Hypothalamus (tissue), 51 donors: ENCODE data around the gene C1QTNF7.

Experiments
- DNase-seq, 51 donors: peaks; one replicate each; lab custom pipeline; 2025; lab: John Stamatoyannopoulos, UW

Gene C1QTNF7, protein sequence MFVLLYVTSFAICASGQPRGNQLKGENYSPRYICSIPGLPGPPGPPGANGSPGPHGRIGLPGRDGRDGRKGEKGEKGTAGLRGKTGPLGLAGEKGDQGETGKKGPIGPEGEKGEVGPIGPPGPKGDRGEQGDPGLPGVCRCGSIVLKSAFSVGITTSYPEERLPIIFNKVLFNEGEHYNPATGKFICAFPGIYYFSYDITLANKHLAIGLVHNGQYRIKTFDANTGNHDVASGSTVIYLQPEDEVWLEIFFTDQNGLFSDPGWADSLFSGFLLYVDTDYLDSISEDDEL

DNA sequence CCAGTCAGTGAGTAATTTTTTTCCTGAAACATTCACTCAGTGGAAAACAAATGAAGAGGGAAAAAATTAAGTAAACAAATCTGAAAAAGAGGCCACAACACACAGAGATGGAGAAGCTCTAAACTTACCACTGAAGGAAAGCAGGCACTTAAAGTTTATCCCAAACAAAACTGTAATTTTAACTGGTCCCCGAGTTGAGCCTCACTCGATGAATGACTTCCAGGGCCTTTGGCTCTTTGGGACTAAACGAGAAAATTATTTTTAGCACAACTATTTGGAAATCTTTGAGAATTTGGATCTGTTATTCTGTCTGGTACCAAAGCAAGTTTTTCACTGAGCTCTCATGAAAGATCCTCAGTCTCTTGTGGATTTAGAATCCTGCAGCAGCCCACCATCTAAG is at the start of gene C1QTNF7:
TSS of gene C1QTNF7 (plus strand) at position 333 of the 400 bp plus-strand sequence. CDS start 7,711 bp downstream, outside the sequence.
- DNase-seq, result no peak

DNA sequence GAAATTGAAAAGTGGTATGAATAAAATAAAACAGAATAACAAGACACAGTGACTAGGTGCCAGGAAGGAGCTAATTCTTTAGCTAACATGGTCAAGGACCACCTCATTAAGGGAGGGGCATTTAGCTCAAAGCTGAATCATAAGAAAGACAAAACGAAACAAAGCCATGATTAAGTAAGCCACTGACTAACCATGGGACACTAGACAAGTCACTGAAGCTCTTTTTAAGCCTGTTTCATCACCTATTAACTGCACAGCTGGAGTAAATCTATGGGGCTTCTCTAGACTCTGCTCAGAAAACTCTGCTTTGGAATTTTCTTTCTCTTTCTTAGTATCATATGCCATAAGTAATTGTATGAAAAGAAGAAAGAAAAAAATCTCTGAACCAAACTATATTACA is 49.8 kb upstream of the C1QTNF7 start:
- no peak for DNase-seq

DNA sequence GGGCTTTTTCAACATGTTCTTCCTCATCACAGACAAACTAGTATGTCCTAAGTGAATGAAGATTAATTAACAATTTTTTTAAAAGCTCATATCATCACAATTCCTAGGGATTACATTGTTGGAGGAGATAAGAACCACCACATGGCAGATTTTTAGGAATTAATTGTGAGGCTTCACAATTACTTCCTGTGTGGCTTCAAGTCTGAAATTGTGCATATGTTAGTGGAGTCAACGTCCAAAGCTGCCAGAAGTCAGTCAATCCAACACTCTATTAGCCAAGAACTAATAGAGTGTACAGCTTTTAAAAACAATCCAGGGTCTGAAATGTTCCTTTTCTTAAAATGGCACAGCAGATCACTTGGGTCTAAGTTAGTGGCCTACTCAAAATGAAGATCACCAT is 49.3 kb upstream of the C1QTNF7 start:
- DNase-seq, result no peak

DNA sequence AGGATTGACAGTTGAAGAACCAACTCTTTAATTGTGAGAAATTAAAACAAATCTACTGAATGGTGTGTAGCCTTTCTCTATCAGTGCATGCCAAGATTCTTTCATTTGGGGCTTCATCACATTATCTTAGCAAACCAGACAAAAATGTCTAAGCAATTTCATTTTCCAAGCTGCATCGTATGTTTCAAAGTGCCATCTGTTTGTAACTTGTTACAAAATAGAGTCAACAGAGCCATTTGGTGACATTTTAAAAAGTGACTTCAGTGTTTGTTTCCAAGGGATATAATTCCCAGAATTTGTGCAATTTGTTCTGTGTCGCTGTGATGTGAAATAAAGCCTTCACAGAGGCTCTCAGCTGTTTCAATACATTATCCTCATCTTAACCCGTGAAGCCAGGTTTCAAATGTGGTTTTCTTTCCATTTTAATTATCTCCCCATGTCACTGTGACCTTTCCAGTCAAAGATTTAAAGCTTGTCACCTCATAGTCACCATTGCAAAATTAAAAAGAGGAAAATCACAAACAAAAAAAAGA is 46.0 kb upstream of the C1QTNF7 start:
- no peak for DNase-seq

DNA sequence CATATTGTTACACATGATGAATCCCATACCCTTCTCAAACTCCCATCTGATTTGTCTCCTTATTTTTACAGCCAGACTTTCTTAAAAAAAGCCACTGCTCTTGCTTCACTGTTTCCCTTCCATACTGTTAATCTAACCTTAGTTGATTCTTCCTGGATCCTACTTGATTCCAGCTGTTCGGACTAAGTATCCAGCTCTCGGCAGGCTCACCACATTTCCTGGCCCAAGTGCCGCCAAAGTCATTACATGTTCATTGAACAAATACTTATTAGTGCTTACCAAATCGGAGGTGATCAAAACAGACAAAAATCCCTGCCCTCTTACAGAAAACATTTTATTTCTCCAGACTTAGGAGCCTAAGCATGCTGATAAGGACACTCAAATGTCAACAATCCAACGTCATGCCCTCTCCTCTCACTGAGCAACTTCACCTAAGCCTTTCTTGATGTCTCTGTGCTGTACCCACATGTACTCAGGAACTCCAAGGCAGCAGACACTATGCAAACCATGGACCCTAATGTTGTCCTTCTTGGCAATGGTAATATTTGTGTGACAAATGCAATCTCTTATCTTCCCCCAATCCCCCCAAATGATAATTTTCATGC is 45.1 kb upstream of the C1QTNF7 start:
- no peak for DNase-seq

DNA sequence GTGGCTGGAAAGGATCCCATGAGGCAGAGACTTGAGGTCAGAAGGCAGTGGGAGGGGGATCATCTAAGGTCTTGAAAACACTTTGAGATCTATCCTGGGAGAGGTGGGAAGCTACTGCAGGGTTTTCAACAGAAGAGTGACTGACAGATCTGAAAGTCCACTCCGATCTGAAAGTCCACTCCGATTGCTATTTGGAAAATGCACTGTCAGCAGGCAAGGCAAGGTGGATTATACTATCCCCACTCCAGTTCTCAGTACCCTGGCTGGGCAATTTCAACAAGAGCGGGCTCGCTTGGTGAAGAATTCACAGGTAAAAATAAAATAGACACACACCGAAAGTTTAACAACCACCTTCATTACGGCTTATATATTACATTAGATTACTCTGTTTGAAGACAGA is 42.3 kb upstream of the C1QTNF7 start:
- DNase-seq, result no peak

DNA sequence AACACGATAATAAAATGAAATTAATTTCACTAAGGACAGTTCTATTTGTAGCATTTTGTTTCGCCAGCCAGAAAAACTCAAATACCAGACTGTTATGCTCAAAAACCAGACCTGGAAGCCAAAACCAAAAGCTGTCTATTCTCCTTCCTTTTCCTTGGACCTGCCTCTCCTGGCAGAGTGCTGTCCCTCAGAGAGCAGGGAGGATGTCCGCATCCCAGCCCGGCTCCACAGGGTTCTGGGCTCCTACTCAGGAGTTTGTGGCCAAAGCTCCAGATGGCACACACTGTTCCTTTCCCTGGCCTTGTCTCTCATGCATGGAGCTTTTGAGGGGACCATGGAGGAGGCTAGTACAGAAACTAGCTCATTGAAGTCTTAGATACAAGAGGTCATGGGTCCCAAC is 41.9 kb upstream of the C1QTNF7 start:
- peak in 5 of 51 donors; percentile 2 to 14 (median 6) for DNase-seq

DNA sequence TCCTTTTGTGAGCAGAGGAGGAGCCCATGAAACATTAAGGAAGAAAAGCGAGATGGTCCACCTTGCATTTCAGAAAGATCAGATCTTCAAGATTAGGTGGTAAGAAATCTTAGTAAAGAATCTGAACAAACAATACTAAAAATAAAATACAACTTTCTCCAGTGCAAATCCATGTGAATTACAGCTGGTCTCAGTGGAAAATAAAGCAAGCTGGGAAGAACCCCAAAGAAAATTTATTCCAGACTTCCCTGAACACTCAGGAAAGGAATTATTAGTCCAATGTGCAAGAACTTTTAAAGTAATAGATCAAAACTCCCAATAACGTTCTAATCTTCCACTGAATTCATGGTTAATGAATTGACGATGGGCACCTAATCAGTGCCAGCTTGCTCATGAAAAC is 37.3 kb upstream of the C1QTNF7 start:
- no peak for DNase-seq

DNA sequence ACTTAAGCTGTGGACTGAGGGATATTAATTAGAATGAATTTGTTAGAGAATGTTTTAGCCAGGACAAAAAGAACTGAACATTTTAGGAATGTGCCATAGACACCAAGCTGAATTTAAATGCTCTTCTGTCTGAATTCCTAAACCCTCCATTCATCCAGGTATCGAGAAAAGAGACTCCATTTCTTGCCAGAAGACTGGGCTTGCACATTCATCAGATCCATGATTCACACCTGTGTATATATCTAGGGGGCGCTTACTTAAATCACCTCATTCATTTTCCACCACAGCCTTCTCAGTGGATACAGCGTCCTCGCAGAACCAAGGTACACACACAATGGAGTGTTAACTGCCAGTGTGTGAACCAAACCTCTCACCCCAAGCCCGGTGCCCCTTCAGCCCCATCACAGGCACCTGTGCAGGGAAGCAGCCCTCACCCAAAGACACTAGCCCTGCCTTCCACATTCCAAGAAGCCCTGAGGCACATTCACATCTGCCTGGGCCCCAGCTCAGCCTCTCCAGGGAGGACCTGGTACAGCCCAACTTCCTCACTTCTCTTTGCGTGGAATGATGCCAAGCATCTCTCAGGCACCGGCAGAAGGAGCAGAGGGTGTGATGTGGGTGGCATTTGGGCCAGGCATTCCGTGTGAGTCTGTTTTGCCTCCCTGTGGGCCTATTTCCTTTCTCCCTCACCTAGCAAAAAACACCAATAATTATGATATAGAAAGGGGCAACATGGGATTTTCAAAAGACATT is 35.6 kb upstream of the C1QTNF7 start:
- no peak for DNase-seq

DNA sequence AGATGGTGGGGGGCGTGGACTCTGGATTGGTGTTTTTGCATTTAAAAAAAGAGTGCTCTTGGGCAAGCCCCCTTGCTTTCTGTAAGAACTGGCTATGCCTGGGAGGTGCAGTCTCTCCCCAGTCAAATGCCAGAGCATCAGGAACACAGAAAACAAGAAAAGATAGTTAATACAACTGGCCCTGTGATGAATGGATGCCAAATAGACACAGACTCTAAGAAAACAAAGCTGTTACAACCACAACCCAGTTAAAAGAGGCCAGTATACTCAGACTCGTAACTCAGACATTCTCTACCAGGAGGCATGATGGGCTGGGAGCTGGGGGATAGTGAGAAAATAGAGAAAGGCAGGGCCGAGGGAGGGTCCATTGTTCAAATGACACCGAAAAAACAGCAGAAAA is 32.5 kb upstream of the C1QTNF7 start:
- DNase-seq, result no peak

DNA sequence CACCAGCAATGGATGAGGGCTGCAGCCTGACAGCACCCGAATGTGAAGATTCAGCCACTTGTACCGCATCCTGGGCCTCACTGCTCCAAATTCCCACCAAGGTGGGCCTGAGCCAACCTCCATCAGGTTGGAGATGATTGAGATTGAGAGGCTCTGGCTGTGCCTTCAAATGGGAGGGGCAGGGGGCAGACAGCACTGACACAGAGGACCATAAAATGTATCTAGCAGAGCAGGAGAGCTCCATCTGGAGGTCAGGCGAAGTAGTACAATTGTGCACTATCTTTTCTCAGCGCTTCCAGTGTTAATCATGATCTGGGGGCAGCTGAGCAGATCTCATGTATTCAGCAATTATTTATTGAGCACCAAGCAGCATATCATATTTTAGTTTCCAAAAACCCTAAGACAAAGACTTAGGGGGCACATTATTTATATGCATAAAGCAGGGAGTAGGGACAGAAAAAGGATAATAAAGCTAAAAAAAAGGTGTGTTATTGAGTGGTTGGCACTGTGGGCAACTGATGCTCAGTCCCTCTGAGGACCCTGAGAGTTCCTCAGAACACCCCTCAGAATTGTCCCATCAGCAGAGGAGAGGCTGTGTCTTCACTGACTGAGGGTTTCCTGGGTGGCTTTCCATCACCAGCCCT is 31.6 kb upstream of the C1QTNF7 start:
- peak in 6 of 51 donors; percentile 3 to 25 (median 10) for DNase-seq

DNA sequence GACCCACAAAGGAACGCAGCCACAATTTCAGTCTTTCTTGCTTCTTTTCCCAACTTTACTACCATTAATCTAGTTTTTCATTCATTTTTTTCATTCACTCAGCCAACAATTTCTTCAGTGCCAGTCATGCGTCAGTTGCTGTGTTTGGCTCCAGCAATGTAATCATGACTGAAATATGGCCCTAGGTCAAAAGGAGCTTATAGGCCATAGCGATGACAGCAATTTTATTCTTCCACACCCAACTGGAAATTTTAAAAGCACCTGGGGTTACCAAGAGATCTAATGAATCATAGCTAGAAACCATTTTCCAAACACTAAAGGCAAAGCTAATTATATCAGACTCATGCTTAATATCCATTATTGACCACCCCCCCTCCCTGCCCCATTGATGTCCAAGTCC is 29.8 kb upstream of the C1QTNF7 start:
- DNase-seq, result no peak

DNA sequence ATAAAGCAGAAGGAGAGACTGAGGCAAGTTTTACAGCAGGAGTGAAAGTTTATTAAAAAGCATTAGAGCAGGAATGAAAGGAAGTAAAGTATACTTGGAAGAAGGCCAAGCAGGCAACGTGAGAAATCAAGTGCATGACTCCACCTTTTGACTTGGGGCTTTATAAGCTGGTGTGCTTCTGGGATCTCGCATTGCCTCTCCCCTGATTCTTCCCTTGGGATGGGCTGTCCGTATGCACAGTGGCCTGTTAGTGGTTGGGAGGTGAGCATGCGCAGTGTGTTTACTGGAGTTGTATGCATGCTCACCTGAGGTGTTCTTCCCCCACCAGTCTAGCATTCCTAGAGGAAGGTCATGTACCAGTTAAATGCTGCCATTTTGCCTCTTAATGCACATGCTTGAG is 29.1 kb upstream of the C1QTNF7 start:
- DNase-seq, result no peak

DNA sequence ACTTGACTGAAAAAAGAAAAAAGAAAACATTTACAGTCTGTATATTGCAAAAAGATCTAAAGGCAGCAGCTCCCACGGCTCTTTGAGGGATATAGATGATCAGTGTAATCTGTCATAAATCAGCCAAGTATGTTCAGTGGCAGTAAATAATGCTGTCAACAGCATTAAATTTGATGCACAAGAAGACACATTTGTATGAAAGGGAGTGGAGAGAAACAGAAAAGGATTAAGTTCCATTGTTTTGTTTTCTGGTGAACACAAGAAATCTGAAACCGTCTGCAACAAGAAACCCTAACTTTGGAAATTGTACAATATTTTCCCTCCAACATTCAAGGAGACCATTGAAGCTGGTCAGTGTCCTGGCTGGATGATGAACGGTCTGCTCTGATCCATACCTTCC is 27.6 kb upstream of the C1QTNF7 start:
- DNase-seq, result no peak

DNA sequence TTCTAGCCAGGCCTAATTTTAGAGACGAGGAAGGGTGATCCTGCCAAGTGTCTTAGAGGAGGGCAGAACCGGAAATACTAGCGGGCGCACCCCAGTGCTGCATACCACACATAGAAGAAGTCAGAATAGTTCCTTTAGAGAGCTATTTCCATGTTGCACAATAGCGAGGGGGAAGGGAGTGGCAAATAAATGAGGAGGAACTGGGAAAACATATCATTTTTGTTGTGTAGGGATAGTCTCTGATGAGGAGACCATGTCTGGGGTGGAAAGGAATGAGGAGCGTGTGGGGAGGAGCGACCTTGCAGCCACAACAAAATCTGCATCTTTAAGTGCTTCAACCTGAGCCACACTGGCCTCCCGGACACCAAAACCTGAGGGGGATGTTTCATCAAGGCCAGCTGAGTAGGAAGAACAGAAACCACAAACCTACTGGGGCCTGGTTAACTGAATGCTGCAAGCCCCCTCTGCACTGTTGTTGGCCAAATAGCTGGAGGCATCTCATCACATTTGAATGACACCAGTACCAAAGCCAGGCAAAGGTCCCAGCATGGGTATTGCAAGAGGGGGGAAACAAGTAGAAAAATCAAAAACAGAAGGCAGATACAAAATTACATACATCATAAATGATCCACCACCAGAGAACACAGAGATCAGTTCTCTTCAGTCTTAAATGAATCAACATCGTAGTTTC is 26.7 kb upstream of the C1QTNF7 start:
- DNase-seq, result peak in 6 of 51 donors; percentile 5 to 20 (median 10)

DNA sequence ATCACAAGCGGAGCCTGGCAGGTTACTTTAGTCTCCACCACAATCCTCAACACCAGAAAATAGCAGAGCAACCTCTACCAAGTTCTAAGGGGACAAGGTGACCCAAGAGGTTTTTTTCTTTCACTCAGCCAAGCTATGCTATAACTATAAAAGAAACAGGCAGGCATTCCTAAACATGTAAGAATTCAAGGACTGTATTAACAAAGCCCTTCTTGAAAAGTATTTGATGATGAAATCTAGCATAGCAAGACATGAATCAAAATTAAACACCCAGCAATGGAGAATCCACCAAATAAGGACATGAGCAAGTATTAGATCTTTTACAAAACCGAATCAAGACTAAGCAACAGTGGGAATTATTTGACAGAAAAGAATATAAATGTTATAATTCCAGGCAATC is 25.7 kb upstream of the C1QTNF7 start:
- DNase-seq, result no peak

DNA sequence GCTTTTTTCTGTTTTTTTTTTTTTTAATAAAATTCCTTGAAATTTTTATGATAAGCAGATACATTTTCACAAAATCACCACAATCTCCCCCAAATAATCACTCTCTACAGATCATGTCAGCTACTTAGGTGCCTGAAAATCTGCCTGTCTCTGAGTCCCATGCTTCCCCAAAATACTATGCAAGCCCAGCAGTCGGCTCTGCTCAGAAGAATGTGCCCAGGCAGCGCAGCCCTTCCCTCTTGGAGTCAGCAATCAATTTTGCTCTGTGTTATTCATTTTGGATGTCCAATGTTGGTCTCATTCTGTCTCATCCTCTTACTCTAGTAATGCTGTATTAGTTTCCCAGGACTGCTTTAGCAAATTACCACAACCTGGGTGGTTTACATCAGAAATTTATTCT is 24.9 kb upstream of the C1QTNF7 start:
- DNase-seq, result peak in 1 of 51 donors; percentile 5

DNA sequence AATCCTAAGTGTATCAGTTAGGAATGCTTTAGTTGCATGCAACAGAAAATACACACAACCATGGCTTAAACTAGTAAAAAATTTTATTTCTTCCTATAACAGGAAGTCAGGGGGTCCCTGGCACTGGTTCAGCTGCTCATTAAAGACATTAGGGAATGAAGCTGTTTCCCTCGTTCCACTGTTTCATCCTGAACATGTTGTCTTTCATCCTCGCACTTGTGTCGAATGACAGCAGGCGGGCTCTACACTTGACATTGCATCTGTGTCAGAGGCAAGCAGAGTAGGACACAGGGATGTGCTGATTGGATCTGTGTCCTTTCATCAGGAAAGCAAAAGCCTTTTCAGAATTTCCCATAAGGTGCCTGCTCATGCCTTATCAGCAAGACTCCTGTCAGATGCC is 22.8 kb upstream of the C1QTNF7 start:
- no peak for DNase-seq

DNA sequence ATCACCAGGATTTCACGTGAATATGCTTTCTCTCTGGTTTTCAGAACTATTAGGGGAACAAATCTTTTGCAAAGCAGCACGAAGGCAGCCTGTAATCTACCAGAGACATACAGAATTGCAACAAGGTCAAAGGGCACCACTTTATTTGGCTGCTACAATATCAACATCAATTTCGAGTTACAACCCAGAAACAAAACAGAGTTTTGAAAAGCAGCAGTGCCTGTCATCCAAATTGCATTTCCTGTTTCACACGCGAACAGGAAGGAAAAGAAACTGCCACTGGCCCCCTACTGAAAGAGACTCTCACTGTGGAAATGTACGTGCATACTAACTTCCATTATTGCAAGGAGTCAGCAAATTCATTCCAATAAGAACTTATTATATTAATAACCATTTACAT is 17.1 kb upstream of the C1QTNF7 start:
- DNase-seq, result no peak

DNA sequence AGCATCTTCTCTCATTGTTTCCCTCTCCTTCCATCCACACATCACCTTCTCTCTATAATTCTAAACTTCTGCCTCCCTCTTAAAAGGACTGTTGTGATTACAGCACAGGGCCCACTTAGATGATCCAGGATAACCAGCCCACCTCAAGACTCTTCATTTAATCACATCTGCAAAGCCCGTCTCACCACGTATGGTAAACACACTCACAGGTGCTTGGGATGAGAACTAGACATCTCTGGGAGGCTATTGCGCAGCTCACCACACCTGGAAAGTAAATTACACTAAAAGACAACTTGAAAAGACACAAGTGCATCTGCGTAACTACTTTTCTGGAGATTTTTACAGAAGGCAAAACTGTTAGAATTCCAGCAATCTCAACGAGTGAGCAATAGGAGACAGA is 15.4 kb upstream of the C1QTNF7 start:
- DNase-seq, result no peak
